Dendritic cell treated with granulocyte-macrophage colony-stimulating factor and Interleukin-4, amounts not matched to agents 40 ng/mL and 50 ng/mL, for 4 days (primary cell): ENCODE data around the gene IFNA10.

Experiments
- H3K27ac Mint-ChIP-seq: one replicate; pipeline ENCODE4 v1.8.0; 2022; ENCODE audit warnings: mild to moderate bottlenecking, mixed read lengths
- H3K27me3 Mint-ChIP-seq: one replicate; pipeline ENCODE4 v1.8.0; 2022; ENCODE audit warnings: mild to moderate bottlenecking, mixed read lengths
- H3K36me3 Mint-ChIP-seq: one replicate; pipeline ENCODE4 v1.8.0; 2022; ENCODE audit warnings: low read depth, mixed read lengths
- H3K4me1 Mint-ChIP-seq: one replicate; pipeline ENCODE4 v1.8.0; 2022; ENCODE audit warnings: low read depth, mixed read lengths
- H3K4me3 Mint-ChIP-seq: one replicate; pipeline ENCODE4 v1.8.0; 2022; ENCODE audit warnings: mild to moderate bottlenecking, moderate library complexity, mixed read lengths
- H3K9me3 Mint-ChIP-seq: one replicate; pipeline ENCODE4 v1.8.0; 2022; ENCODE audit warnings: mixed read lengths
- intact Hi-C: fragments of 100-400 bp; cut with micrococcal nuclease; formaldehyde crosslinking; loops from one replicate; pipeline ENCODE4 v1.15.0; 2022

The IFNA10 gene

DNA sequence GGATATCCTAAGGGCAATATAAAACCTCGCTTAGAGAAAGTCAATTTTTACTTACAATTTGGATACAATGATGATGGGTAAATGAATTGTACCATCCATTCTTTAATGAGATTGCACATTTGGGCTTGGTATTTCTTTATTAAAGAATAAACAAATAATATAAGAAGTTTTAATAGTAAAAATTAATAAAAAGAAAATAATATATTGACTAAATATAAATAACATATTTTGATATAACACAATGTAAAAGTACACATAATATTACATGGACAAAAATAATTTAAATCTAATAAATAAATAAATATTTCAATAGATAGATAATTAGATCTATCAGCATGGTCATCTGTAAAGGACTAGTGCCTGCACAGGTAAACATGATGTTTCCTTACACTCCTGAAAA is 41.4 kb downstream of the IFNA10 start:
- intact Hi-C loops, result no loop called here
- H3K4me1 Mint-ChIP-seq, result peaks cover 15% of the 10 kb centered on the region
- no peak overlapping the region for H3K27ac Mint-ChIP-seq
- no peaks in the 10 kb centered on the region for H3K27me3 Mint-ChIP-seq
- no peak overlapping the region for H3K4me3 Mint-ChIP-seq
- H3K9me3 Mint-ChIP-seq, result no peaks in the 10 kb centered on the region
- H3K36me3 Mint-ChIP-seq, result no peaks in the 10 kb centered on the region

- H3K27ac Mint-ChIP-seq, result no peak overlapping the region
- H3K4me1 Mint-ChIP-seq, result peaks cover 14% of the 10 kb centered on the region
- H3K27me3 Mint-ChIP-seq, result no peaks in the 10 kb centered on the region
- H3K36me3 Mint-ChIP-seq, result no peaks in the 10 kb centered on the region
- no peak overlapping the region for H3K4me3 Mint-ChIP-seq
- intact Hi-C loops, result no loop called here
- H3K9me3 Mint-ChIP-seq, result no peaks in the 10 kb centered on the region
Observed at GRCh38 chr9:21160178-21160577, 46.8 kb downstream of the IFNA10 start.
